TTC549 (cell line): ENCODE results near the gene WDR11.

ENCODE experiments used
- FAIRE-seq: peaks from 2 replicates; lab custom pipeline; 2012; peaks lifted over from hg19 to GRCh38; lab: Jason Lieb, UNC

Gene WDR11

DNA sequence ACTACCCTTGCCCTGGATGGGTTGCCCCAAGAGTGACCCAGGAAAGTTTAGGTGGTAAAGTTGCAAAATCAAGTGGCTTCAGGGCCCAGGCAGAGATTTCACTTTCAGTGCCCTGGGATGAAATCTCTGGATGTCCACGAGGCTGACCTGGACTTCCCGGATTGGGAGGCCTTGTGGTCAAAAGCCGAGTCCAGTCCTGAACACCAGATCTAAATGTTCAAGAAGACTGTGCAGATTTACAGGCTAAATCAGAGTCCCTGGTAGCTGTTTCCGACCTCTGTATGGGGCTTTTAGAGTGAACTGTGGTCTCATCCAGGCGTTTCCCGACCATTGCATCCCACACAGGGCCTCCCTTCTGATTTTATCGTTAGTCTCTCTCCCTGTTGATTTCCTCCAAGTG, 95.3 kb downstream of the WDR11 start:
- no peak for FAIRE-seq

DNA sequence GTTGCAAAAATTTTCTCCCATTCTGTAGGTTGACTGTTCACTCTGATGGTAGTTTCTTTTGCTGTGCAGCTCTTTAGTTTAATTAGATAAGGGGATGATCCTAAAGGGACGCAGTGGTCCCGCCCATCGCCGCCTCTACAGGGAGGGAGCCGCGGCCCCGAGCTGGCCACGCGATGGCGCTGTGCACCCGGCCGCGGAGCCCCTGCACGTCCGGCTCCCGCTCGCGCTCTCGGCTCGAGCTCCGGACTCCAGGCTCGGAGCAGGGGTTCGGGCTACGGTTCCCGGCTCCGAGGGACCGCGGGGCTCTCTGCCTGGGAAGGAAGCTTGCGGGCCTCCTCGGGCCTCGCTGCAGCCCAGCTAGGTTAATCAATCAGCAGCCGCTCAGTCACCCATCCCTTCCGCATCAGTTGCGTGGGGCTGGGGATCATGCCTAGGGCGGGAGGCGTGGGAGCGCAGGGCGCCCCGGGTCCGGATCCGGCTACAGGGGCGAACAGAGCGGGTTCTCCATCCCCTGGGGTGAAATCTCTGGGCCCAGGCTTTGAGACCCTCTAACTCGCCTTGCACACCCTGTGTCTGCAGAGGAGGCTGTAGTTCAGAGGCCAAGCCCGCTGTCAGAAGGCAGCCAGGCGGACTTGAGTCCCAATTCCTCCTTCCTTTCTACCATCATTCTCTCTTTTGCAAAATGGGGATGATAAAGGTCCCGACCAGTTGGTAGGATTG, 97.9 kb downstream of the WDR11 start:
- no peak for FAIRE-seq

DNA sequence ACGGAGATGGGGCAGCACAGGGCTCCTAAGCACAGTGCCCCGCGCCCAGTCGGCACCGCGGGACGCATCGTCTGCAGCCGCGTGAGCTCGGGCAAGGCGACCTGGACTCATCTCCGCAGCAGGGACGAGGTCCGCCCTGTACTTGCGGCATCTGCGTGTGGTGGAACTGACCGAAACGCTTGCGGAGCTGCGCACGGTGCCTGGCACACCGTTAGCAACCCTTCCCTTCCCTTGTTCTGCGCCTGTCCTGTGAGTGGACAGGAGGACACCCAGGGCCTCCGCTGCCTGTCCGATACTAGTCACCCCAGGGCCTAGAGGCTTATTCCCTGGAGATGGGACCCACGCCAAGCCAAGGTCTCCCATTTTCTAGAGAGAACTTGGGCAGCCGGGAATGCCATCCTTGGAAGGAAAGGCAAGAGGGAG, 98.5 kb downstream of the WDR11 start:
- FAIRE-seq: no peak

DNA sequence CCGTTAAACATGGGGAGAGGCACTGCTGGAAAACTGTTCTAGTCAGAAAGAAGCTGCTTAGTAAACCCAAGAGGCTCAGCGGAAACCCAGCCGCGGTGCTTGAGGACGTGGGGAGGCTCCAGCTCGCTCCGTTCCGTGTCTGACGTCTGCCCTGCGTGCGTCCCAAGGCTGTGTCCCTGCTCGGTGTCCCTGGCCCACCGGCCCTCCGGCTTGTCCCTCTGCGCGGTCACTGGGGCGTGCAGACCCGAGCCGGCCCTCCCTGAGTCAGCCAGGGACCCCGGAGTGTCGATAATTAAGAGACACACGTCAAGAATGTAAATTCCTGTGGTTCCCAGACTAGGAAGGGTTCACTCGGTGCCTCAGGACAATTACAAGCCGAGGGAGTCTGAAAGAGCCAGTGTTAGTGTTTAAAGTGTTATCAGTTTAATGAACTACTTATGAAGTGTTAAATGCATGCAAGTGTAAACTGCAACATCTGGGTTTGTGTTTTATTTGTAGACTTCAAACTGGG, 98.9 kb downstream of the WDR11 start:
- no peak for FAIRE-seq

DNA sequence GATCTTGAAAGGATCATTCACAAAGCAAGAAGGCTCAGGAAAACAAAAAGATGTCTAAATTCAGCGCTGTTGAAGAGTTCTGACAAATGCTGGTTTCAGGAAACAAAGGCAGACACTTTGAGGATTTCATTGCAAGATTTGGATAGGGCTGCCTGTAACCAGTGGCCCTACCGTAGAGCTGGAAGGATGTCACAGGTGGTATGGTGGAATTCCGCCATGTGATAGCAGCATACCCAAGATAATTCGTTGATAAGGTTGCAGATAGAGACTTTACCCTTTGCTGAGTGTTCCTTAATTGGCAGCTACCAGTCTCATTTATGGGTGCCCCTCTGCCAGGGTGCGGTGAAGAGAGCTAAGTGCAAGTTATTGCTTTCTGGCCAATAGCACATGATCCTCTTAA, 100.1 kb downstream of the WDR11 start:
- no peak for FAIRE-seq

DNA sequence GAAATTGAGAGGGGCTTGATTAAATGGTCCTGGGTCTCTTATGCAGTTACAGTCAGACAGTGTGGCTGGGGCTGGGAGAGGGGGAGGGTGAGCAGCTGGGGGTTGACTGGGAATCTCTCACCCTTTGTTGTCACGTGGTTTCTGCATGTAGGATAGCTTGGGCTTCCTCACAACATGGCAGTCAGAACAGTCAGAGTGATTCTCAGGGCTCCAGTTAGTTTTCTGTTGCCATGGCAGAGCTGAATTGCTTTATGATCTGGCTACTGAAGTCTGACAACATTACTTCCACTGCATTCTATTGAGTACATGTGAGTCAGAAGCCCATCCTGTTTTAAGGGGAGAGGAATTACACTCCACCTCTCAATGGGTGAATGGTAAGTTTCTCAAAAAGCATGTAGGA, 102.7 kb downstream of the WDR11 start:
- FAIRE-seq: no peak
